PC-9 (cell line): Measurements from ENCODE around the gene HEXIM1. TPM values are rescaled to one million over a fixed set of nuclear protein-coding genes. Genes with fewer than 3 reads are reported as not detected.
A peak's percentile ranks its signal among the peaks of the same experiment; 100 is the strongest.

Experiments used
- BruUV-seq: library from RNA; stranded (reverse); fragments of 400-500 nt; replicated peaks from 2 replicates; lab custom pipeline; 2021; lab: Mats Ljungman, UMichigan
- CTCF ChIA-PET: fragments of 300-600 bp; sonication (Branson Sonifier 250); formaldehyde crosslinking; loops from one replicate; lab custom pipeline; 2022; ENCODE audit warnings: antibody characterized with exemption; lab: Charles Lee
- POLR2A ChIA-PET: fragments of 300-600 bp; sonication (Branson Sonifier 250); formaldehyde crosslinking; loops from one replicate; lab custom pipeline; 2022; ENCODE audit warnings: antibody characterized with exemption; ENCODE audit not compliant: unreplicated experiment; lab: Charles Lee
- DNase-seq, 2 experiments: peaks; one replicate each; pipeline versions ENCODE4 v3.0.0 to v3.0.0-alpha.2; 2015 to 2022; ENCODE audit warnings: mixed read lengths in 1 of 2
- H2AFZ ChIP-seq: fragments of 200-600 bp; sonication (generic); 2 replicates; pipeline ENCODE4 v1.8.1; 2017; ENCODE audit warnings: antibody characterized with exemption
- H3F3A ChIP-seq: fragments of 200-600 bp; sonication (generic); 2 replicates; pipeline ENCODE4 v1.8.1; 2017; ENCODE audit warnings: antibody characterized with exemption, mild to moderate bottlenecking, low read depth; ENCODE audit not compliant: insufficient read depth
- H3K27ac ChIP-seq: fragments of 200-600 bp; sonication (generic); 2 replicates; pipeline ENCODE4 v1.6.1; 2016; ENCODE audit warnings: mixed run types
- H3K27me3 ChIP-seq: fragments of 200-600 bp; sonication (generic); 2 replicates; pipeline ENCODE4 v1.6.1; 2016; ENCODE audit warnings: low read depth, mixed run types; ENCODE audit not compliant: insufficient read depth
- H3K36me3 ChIP-seq: fragments of 200-600 bp; sonication (generic); 2 replicates; pipeline ENCODE4 v1.6.1; 2016; ENCODE audit warnings: low read depth, mixed run types
- H3K4me1 ChIP-seq: fragments of 200-600 bp; sonication (generic); replicated peaks from 2 replicates; pipeline ENCODE4 v1.6.1; 2016; ENCODE audit warnings: mixed run types; ENCODE audit not compliant: insufficient read depth
- H3K4me2 ChIP-seq: fragments of 200-600 bp; sonication (generic); 2 replicates; pipeline ENCODE4 v1.6.1; 2017; ENCODE audit warnings: mixed run types
- H3K4me3 ChIP-seq: fragments of 200-600 bp; sonication (generic); 2 replicates; pipeline ENCODE4 v1.6.1; 2016; ENCODE audit warnings: mixed run types
- H3K79me2 ChIP-seq: fragments of 200-600 bp; sonication (generic); 2 replicates; pipeline ENCODE4 v1.6.1; 2017; ENCODE audit warnings: low read depth, mixed run types
- H3K9me2 ChIP-seq: fragments of 200-600 bp; sonication (generic); 2 replicates; pipeline ENCODE4 v1.8.1; 2017; ENCODE audit warnings: mild to moderate bottlenecking; ENCODE audit not compliant: insufficient read depth
- H3K9me3 ChIP-seq: fragments of 200-600 bp; sonication (generic); 2 replicates; pipeline ENCODE4 v1.8.1; 2016; ENCODE audit warnings: low read depth; ENCODE audit not compliant: insufficient read depth
- H4K20me1 ChIP-seq: fragments of 200-600 bp; sonication (generic); 2 replicates; pipeline ENCODE4 v1.8.1; 2017; ENCODE audit not compliant: insufficient read depth
- EZH2 ChIP-seq: fragments of 200-600 bp; sonication (generic); IDR thresholded peaks from 2 replicates; pipeline ENCODE4 v1.8.0; 2017; ENCODE audit warnings: antibody characterized with exemption, low read depth
- intact Hi-C: fragments of 100-400 bp; cut with micrococcal nuclease; formaldehyde crosslinking; loops from one replicate; pipeline ENCODE4 v1.10.0; 2022; ENCODE audit not compliant: unreplicated experiment
- total RNA-seq: library from RNA; stranded (reverse); gene quantifications from 2 replicates; pipeline ENCODE4 v1.2.3, GENCODE V29; 2021
- TF ChIP-seq, protein P1 (sequence below): fragments of 200-600 bp; sonication (generic); conservative IDR thresholded peaks from 2 replicates; pipeline ENCODE4 v1.6.1; 2017; ENCODE audit warnings: mixed run types, antibody characterized with exemption, mild to moderate bottlenecking, moderate library complexity

The HEXIM1 gene
- total RNA-seq, 1 experiment from 2014 or later, result 64.9 TPM

- ChIA-PET CTCF (no interaction called here), POLR2A (no interaction called here)
- Histone ChIP-seq H3F3A (peaks cover 27% of the 10 kb centered on the region), H3K9me2 (no peaks in the 10 kb centered on the region), H3K27me3 (no peaks in the 10 kb centered on the region), H3K4me2 (no peak overlapping the region), H2AFZ (no peak overlapping the region), H3K79me2 (peaks cover 10% of the 10 kb centered on the region), H3K4me3 (no peak overlapping the region), H3K36me3 (no peaks in the 10 kb centered on the region), H3K4me1 (peaks cover 36% of the 10 kb centered on the region), H3K27ac (no peak overlapping the region), H4K20me1 (no peaks in the 10 kb centered on the region), H3K9me3 (no peaks in the 10 kb centered on the region)
- no peak for DNase-seq
- no TSS peak for BruUV-seq
- no peak for TF ChIP-seq EZH2
- TF ChIP-seq, protein P1, sequence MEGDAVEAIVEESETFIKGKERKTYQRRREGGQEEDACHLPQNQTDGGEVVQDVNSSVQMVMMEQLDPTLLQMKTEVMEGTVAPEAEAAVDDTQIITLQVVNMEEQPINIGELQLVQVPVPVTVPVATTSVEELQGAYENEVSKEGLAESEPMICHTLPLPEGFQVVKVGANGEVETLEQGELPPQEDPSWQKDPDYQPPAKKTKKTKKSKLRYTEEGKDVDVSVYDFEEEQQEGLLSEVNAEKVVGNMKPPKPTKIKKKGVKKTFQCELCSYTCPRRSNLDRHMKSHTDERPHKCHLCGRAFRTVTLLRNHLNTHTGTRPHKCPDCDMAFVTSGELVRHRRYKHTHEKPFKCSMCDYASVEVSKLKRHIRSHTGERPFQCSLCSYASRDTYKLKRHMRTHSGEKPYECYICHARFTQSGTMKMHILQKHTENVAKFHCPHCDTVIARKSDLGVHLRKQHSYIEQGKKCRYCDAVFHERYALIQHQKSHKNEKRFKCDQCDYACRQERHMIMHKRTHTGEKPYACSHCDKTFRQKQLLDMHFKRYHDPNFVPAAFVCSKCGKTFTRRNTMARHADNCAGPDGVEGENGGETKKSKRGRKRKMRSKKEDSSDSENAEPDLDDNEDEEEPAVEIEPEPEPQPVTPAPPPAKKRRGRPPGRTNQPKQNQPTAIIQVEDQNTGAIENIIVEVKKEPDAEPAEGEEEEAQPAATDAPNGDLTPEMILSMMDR, result no peak
- intact Hi-C loops, result no loop called here
These were observed 27.7 kb upstream of the HEXIM1 start for GRCh38 chr17:45120558-45120957.

DNA sequence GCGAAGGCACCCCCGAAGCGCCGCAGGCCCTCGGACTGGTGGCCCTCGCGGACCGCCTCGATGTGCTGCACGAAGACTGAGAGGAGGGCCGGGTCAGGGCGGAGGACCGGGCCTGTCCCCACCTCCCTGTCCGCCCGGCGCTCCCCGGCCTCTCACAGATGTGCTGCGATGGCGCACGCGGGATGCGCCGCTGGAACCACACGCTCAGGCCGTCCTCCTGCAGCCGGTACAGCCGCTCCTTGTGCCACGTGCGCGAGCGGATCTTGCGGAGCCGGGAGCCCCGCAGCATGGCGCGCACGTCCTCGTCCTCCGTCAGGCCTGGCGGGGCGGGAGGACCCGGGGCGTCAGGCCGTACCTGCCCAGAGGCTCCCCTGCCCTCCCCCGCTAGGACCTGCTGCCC is 27.2 kb upstream of the HEXIM1 start:
- ChIA-PET POLR2A (no interaction called here), CTCF (no interaction called here)
- Histone ChIP-seq H3K79me2 (peaks cover 11% of the 10 kb centered on the region), H4K20me1 (no peaks in the 10 kb centered on the region), H3K9me2 (no peaks in the 10 kb centered on the region), H3K4me1 (peaks cover 38% of the 10 kb centered on the region), H2AFZ (no peak overlapping the region), H3K27ac (no peak overlapping the region), H3K9me3 (no peaks in the 10 kb centered on the region), H3K4me3 (no peak overlapping the region), H3K4me2 (no peak overlapping the region), H3K27me3 (no peaks in the 10 kb centered on the region), H3K36me3 (no peaks in the 10 kb centered on the region), H3F3A (peaks cover 29% of the 10 kb centered on the region)
- no peak for DNase-seq
- intact Hi-C loops, result no loop called here
- TF ChIP-seq, protein P1, result no peak
- TF ChIP-seq EZH2, result no peak
- no TSS peak for BruUV-seq

GRCh38 chr17:45123076-45123770 is 25.1 kb upstream of the HEXIM1 start:
- Histone ChIP-seq H3K79me2 (peaks cover 22% of the 10 kb centered on the region), H3K4me2 (peak overlapping the region; percentile 56), H3K36me3 (no peaks in the 10 kb centered on the region), H3F3A (peaks cover 29% of the 10 kb centered on the region), H3K9me2 (no peaks in the 10 kb centered on the region), H3K9me3 (no peaks in the 10 kb centered on the region), H3K27ac (peak overlapping the region; percentile 32), H3K4me1 (peaks cover 53% of the 10 kb centered on the region), H4K20me1 (no peaks in the 10 kb centered on the region), H3K4me3 (no peak overlapping the region), H3K27me3 (no peaks in the 10 kb centered on the region), H2AFZ (no peak overlapping the region)
- POLR2A ChIA-PET, result no interaction called here
- BruUV-seq, result TSS peak; percentile 86
- TF ChIP-seq, protein P1, result no peak
- no peak for TF ChIP-seq EZH2
- CTCF ChIA-PET, result interaction anchor here (0.5 to 0.6 kb wide), 2 partner anchors 76 to 83 kb away, joined by 3 to 4 read pairs; no protein-coding TSS in a partner anchor
- intact Hi-C loops, result no loop called here
- no peak for DNase-seq
